ENCODE data around the gene ITGB7.

The ITGB7 gene, protein sequence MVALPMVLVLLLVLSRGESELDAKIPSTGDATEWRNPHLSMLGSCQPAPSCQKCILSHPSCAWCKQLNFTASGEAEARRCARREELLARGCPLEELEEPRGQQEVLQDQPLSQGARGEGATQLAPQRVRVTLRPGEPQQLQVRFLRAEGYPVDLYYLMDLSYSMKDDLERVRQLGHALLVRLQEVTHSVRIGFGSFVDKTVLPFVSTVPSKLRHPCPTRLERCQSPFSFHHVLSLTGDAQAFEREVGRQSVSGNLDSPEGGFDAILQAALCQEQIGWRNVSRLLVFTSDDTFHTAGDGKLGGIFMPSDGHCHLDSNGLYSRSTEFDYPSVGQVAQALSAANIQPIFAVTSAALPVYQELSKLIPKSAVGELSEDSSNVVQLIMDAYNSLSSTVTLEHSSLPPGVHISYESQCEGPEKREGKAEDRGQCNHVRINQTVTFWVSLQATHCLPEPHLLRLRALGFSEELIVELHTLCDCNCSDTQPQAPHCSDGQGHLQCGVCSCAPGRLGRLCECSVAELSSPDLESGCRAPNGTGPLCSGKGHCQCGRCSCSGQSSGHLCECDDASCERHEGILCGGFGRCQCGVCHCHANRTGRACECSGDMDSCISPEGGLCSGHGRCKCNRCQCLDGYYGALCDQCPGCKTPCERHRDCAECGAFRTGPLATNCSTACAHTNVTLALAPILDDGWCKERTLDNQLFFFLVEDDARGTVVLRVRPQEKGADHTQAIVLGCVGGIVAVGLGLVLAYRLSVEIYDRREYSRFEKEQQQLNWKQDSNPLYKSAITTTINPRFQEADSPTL

DNA sequence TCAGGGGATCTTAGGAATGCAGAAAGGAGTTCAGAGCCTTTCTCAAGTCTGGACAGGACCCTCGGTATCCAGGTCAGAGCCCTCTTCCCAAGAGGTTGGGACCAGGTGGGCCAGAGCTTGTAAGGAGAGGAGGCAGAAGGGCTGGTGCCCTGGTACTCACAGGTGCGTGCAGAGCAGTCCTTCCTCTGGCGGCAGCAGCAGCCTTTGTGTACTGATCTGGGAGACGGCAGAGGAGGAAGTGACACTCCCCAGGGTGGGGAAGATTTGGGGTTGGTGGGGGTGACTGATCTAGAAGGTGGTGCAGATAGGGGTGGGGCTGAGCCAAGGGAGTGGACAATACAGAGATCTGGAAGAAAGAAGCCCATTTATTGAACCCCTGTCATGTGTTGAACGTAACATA, at the start of gene ITGB7:
TSS of gene ITGB7 (minus strand) at position 210 of the 400 bp plus-strand sequence. CDS start 6,808 bp downstream, outside the sequence.
- no peak for DNase-seq

DNA sequence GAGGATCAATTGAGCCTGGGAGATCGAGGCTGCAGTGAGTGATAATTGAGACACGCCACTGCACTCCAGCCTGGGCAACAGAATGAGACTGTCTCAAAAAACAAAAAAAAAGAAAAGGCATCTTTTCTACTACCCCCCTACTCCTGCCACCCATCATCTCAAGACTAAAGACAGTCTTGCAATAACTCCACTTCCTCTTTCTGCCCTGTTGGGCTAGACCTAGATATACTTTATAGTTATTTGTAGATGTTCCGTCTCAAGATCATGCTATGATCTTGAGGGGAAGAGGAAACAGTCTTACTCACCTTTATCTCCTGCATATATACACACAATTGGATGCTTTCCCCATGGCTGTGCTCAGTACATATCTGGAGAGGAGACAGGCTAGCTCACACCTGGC, 48.9 kb upstream of the ITGB7 start:
- no peak for DNase-seq

DNA sequence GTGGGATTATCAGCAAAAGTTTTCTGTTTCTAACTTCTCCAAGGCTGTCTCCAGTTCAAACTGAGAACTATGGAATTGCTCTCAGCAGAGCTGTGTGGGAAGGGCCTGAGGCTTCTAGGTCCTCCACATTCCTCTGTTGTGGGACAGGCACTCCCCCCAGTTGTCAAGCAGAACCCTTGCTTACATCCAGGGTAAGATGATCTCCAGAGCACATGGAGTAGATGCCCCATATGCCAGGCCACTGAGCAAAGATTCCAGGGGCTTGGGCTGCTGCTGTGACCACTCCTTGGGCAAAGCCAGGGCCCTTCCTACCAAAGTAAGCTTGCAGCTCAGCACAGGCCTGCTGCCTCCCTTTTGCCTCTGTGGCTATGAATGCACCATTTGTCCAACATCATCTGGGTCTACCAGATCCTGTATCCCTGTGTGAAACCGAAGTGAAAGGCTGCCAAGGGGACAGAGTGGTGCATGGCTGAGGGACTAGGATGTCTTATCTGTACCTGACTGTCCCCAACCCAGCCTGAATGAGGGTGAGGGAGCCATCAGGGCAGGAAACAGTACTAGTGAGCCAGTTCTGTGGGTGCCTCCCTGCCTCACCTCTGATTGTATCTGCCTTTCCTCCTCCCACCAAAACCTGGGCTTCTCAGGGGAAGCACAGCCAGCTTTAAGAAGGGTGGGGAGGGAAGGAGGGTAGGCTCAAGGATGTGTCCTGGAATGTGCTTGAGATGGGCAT, 47.9 kb upstream of the ITGB7 start:
- no peak for DNase-seq

DNA sequence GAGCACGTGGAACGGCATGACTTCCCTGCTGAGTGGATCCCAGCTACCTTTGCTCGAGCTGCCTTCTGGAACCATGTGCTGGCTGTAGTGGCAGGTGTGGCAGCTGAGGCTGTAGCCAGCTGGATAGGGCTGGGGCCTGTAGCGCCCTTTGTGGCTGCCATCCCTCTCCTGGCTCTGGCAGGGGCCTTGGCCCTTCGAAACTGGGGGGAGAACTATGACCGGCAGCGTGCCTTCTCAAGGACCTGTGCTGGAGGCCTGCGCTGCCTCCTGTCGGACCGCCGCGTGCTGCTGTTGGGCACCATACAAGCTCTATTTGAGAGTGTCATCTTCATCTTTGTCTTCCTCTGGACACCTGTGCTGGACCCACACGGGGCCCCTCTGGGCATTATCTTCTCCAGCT, 46.2 kb upstream of the ITGB7 start:
- DNase-seq = no peak

DNA sequence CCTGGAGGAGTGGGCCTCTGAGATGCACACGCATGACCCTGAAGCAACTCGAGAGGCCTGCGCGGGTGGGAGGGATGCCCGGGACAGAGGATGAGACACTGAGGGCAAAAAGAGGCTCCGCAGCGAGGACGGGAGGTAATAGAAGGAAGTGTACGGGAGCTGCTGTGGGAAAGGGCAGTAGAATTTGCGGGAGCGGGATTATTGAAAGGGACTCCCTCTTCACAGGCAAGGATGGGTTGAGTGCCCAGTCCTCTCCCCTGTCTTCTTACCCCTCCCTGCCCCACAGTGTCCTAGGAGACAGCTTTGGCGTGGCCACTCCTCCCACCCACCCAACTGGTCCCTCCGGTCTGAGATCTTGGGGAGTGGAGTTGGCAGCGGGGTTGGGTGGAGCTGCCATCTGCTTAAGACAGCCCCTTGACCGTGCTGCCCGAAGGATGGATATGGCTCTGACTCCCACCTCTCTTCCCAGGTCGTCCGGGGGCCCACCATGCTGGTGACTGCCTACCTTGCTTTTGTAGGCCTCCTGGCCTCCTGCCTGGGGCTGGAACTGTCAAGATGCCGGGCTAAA, 45.4 kb upstream of the ITGB7 start:
- no peak for DNase-seq

DNA sequence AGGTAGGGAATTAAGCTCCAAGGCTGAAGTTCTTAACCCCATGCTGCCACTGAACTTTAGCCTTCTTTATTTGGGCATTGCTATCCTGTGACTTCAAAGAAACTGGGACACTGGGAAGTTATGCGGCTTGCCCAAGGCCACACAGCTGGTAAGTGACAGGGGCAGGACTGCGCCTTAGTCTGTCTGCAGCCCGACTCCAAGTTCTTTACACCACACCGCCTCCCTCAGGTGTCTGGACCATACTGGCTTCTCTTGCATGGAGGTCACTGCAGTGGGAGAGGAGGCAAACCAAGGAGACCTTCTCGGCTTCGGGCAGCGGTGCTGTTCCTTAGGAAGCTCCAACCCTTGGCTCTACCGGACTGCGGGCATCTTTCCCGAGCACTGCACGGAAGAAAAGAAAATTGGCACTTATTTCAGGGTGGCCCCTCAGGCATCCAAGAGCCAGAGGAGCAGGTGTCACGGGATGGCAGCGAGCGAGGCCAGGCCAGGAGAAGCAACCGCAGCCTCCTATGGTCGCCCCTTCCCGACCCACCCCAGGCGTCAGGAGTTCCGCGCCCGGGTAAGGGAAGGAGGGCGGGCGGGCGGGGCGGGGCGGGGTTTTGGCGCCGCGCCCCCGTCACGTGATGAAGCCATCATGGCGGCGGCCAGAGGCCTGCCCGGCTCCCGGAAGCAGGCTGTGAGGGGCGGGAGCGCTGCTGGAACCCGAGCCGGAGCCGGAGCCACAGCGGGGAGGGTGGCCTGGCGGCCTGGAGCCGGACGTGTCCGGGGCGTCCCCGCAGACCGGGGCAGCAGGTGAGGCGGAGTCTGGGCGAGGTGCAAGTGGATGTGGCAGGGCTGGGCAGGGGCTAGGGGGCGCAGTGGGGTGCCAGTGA, 44.7 kb upstream of the ITGB7 start:
- peak; percentile 47 for DNase-seq

DNA sequence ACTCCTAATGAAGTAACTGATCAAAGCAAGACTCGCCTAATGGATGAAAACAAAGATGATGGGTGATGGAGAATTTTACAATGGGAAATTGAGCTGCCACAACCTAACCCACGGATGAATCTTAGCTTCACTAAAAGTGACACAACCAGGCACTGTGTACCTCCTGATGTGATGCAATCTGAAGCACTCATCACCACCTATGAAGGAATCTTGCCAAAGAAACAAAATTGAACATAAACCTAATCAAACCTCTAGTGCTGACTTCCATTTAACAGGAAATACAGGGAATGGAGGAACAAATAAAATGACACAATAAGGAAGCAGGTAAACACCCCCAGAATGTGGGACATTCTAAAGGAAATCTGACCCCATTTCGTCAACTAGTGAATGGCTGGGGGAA, 38.2 kb upstream of the ITGB7 start:
- no peak for DNase-seq

DNA sequence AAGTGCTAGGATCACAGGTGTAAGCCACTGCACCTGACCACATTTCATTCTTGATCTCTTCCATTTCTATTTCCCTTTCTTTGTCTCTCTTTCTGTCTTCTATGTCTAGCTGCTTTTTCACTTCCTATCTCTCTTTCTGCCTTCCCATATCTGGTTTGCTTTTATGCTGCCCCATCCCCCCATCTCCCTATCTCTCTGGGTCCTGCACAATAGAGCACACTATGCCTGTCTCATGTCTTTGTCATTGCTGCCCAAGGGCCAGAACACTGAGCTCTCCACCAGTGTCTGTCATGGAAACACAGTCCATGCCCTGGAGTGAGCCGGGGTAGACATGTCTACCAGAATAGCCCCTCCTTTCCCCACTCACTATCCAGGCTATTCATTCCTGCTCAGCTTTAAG, 37.3 kb upstream of the ITGB7 start:
- no peak for DNase-seq

DNA sequence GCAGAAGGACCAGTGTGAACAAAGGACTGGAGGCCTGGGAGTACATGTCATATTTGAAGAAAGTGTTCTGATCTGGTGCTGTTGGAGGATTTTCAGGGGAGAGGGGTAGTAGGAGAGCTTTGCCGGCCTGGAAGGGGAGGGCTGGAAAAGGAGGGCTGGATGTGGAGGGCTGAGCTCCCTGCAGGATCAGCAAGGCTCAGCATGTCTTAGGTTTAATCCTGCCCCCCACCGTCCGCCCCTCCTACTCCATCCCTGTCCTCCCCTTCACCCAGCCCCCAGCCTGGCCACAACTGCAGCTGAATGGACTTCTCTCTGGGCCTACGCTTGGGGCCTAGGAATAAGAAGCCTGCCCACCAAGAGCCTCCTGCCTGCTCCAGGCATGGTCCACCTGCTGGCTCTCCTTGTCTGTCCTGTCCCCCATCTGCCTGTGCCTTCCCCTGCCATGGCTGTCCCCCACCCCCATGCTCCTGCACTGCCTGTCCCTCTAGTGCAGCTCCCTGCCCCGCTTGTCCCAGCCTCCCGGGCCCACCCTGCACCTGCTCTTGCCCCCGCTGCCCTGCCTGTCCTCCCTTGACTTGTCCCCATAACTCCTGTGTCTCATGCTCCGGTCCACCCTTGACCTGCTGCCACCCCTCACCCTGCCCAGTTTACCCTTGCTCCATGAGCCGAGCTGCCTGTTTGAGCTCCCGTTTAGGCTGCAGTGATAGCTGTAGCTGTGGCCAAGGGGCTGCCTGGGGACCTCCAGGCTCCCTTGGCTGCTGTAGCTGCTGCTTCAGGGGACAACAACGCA, 34.8 kb upstream of the ITGB7 start:
- DNase-seq = no peak

DNA sequence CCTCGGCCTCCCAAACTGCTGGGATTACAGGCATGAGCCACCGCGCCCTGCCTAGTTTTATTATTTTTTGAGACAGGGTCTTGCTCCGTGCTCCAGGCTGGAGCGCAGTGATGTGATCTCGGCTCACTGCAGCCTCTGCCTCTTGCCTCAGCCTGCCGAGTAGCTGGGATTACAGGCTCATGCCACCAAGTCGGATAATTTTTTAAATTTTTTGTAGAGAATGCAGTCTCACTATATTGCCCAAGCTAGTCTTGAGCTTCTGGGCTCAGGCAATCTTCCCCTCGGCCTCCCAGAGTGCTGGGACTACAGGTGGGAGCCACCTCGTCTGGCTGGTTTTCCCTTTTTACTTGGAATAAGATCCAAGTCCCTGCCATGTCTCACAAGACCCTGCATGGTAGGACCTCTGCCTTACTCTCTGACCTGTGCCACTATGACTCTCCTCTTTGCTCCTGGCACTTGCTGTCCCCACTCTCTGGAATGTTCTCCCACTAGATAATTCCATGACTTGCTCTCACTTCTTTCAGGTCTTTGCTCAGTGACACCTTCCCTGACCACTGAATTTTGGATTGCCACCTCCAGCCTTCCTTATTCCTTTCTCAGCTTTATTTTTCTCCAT, 32.7 kb upstream of the ITGB7 start:
- DNase-seq = no peak

DNA sequence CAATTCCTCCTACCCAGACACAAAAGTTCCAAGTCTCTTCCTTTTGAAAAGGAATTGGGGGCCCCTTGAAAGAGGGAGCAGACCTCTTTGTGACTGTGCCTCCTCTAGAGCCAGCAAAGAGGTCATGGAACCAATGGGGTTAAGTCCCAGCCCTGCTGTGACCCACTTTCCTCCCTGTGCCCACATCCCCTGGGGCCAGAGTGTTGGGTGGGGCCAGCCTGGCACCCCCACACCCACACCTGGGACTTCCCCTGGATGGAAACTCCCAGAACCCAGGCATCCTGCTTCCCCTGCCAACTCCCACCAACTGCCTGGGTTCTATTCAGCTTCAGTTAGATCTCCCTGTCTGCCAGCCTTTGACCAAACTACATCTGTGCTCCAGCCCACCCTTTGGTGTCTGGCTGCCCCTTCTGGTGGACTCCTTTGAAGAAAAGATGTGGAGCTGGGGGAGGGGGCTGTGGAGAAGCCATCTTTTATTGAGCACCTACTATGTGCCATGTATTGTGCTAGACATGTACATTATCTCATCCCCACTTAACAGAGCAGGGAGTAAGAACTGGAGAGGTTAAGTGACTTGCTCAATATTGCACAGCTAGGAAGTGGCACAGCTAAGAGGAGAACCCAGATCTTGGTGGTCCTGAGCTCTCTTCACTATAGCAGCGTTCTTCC, 29.5 kb upstream of the ITGB7 start:
- DNase-seq = no peak

DNA sequence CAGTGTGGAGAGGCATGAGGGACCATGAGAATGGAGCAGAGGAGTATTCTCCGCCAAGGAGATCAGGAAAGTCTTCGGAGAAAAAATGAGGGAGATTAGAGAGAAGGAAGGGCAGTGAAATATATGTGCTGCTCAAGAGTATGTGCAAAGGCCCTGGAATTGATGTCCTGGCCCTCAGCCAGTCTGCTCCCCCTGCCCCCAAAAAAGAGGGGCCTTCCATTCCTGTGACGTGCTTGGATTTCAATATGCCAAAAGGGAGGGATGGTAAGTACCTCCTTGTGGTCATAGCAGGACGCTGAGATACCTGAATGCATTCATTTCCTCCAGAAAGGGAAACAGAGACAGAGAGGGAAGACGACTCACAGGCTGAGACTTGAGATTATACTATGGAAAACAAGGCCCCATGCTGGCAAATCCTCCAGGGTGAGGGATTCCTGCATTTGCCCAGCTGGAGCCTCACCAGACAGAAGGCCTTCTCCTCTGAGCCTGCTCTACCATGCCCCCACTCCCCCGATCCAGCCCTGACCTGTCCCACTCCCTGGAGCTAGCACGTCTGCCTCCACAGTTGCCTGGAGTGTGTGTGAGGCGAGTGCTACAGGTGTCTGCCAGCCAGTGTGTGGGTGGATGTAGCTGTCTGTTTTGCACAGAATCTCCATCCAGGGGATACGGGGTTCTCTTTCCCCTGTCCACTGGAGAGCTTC, 28.8 kb upstream of the ITGB7 start:
- no peak for DNase-seq

DNA sequence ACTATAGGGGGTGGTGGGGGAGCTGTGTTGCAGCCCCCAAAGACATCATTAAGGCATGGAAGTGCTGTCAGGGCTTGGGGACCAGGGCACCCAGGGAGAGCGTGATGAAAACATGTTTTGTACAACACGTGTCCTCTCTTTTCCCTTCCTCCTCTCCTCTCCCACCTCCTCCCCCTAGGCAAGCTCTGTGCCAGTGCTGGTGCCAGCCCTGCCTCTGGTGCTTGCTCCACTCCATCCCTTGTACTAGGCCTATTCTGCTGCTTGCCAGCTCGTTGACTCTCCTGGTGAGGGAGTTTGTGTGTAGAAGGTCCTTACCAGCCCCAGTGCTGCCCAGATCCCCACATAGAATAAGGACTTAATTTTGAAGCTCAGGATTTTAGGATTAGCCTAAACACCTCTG, 28.1 kb upstream of the ITGB7 start:
- DNase-seq = no peak

DNA sequence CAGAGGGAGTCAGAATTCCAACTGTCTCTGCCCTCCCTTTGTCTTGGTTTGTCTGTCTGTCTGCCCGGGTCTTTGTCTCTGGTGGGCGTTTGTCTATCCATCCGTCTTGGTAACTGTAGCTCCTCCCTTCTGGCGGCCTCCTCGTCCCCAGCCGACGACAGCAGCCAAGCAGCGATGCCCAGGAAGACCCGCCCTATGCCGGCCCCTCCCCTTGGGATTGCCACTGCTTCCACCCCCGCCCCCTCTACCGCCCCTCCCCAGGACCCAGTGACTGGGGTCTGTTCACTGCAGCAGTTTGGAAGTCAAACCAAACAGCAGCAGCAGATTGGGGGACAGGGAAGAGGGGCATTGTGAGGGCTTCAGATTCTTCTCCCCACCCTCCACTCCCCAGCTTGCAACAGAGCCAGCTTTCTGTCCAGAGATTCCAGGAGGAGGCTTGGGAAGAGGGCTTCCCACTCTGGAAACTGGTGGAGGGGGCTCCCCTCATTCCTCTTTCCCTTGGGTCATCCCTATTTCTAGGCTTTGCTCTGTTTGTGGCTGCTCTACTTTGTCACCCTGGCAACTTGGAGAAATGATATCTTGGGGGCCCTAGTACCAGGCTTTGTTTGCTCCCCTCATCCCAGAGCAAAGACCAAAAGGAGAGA, 27.3 kb upstream of the ITGB7 start:
- no peak for DNase-seq

DNA sequence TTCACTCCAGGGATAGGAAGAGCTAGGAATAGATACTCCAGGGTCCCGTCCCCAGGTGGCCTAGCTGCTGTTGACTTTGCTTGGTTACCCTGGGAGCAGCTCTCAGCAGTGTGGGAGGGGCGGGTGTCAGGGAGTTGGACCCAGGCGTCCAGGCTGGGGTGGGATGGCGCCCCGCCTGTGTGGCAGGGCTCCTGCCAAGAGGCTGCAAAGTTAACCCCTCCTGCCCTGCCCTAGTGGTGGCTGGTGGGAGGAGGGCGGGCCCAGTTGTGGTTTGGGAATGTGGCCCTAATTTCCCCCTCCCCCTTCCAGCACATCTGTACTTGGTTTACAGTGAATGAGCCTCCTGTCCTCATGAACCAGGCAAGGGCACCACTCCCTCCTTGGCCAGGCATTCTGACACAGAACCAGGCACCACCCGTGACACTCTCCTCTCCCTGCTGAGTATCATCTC, 26.6 kb upstream of the ITGB7 start:
- no peak for DNase-seq

DNA sequence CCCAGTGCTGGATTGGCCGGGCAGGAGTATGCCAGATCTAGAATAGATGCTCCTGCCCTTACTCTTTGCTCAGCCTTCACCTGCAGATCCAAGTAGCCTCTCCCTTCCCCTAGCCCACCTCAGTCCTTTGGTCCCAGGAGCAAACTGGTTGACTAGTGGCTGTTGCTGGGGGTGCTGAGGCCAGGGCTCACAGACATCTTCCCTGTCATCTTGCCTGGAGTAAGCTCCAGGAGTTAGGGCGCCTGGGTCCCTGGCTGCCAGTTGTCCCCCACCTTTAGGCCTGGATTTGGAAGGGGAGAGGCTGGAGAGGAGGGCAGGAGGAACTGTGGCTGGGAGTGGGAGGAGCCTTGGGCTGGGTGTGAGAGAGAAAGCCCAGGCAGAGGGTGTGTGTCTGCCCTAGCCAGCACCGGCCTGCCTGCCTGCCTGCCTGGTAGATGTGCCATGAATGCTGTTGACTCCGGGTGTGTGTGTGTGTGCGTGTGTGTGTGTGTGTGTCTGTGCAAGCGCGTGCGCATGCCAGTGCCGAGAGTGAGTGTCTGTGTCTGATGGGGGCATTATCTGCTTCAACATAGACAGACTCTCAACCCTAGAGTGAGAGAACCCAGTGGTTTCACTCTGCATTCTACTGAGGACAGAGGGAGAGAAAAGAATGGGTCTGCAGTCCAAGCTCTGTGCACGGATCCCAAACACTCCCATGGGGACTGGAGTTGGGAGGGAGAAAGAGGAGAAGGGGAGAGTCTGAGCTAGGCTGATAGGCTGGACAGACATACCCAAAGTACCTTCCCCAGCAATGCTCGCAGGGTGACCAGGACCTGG, 25.8 kb upstream of the ITGB7 start:
- no peak for DNase-seq

DNA sequence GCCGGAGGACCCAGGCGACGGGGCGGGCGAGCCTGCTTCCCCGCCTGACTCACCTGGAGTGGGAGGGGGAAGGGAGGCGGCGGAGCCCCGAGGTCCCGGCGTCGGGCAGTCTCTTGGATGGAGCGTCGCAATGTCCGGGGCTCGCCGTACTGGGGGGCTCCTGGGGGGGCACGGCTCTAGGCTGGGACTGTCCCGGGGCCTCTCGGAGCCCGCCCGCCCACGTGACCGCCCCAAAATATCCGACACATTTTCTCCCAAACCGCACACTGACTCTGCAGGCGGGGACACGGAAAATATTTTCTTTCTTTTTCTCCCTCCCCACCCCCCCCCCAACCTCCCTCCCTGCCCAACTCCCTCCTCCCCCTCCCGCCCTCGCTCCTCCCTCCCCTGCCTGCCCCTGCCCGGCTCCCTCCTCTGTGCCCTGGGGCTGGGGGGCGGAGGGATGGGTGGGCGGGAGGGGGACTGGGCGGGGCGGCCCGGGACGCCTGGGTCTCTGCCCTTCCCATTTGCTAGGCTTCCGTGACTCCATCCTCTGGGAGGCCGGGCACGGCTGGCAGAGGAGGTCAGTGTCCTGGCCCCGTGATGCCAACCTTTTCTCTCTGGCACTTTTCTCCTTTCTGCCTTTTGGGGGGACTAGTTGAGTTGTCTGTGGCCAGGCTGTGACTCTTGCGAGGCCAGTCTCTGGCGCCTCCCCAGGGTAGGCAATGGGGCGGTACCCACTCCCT, 25.0 kb upstream of the ITGB7 start, which contains the start of gene RARG:
TSS of gene RARG (minus strand) at position 289 of the 725 bp plus-strand sequence. CDS start 4,664 bp downstream, outside the sequence.
- DNase-seq = no peak

DNA sequence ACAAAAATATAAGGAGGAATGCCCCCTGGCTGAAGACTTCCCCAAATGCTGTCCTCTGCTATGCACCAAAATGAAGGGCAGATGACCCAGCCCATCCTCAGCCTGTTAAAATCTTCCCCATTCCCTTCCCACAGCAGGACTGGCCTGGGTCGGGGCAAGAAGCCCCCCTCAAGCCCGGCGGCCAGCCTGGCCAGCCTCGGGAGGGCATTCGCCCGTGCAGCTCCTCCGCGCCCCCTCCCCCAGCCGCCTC, 24.5 kb upstream of the ITGB7 start:
- no peak for DNase-seq

All from NCI-H1092 treated with DMSO at 0.1 percent for 48 hours (cell line).